Esophagus squamous epithelium (tissue), 5 donors: ENCODE measurements around the gene AHRR. TPM values are rescaled to one million over a fixed set of nuclear protein-coding genes. Genes with fewer than 3 reads are reported as not detected.

ENCODE experiments used
- DNase-seq: peaks from one replicate; lab custom pipeline; 2025; lab: John Stamatoyannopoulos, UW
- H3K27ac ChIP-seq, 4 donors: fragments of 200-600 bp; sonication (generic); one replicate each; pipeline ENCODE4 v1.5.1; 2016 to 2019; ENCODE audit warnings: mild to moderate bottlenecking in 1 of 4
- H3K27me3 ChIP-seq, 4 donors: fragments of 200-600 bp; sonication (generic); 1 replicate in 3 of 4; 2 replicates in 1 of 4; pipeline versions ENCODE4 v1.5.1 to v1.6.0; 2017 to 2021; ENCODE audit warnings: antibody characterized with exemption in 1 of 4
- H3K36me3 ChIP-seq, 3 donors: fragments of 200-600 bp; sonication (generic); one replicate each; pipeline ENCODE4 v1.5.1; 2016 to 2019
- H3K4me1 ChIP-seq, 3 donors: fragments of 200-600 bp; sonication (generic); one replicate each; pipeline ENCODE4 v1.5.1; 2017 to 2019
- H3K4me3 ChIP-seq, 4 donors: fragments of 200-600 bp; sonication (generic); 1 replicate in 3 of 4; 2 replicates in 1 of 4; pipeline ENCODE4 v1.5.1; 2016 to 2019; ENCODE audit warnings: mild to moderate bottlenecking in 2 of 4, moderate library complexity in 1 of 4
- H3K9me3 ChIP-seq, 3 donors: fragments of 200-600 bp; sonication (generic); one replicate each; pipeline ENCODE4 v1.5.1; 2016 to 2019
- POLR2A ChIP-seq, 4 donors: fragments of 450-650 bp; IDR thresholded peaks; one replicate each; pipeline ENCODE4 v1.6.1; 2017; ENCODE audit warnings: antibody characterized with exemption in 4 of 4, mild to moderate bottlenecking in 4 of 4, moderate library complexity in 3 of 4
- WGBS, 2 donors: methylation state at CpG; one replicate each; pipeline ENCODE4 v1.1.5; 2018; 5-methylcytosine and 5-hydroxymethylcytosine counted together
- intact Hi-C: fragments of 100-400 bp; cut with DNase I; formaldehyde crosslinking; loops from one replicate; pipeline ENCODE4 v1.15.0; 2022
- total RNA-seq, 4 donors: library from RNA; depleted of rRNA; stranded (reverse); fragments of >200 nt; gene quantifications; one replicate each; pipeline ENCODE4 v1.1.0, GENCODE V29; 2016
- TF ChIP-seq, protein P1 (sequence below), 6 experiments: fragments of 450-650 bp in 4 of 6; fragments of 200-600 bp in 2 of 6; sonication (generic) in 2 of 6; IDR thresholded peaks; one replicate each; pipeline ENCODE4 v1.5.1; 2016 to 2019; ENCODE audit warnings: antibody characterized with exemption in 6 of 6, mild to moderate bottlenecking in 4 of 6, moderate library complexity in 4 of 6
- donor health status: DM: yes; HTN: yes; CAD: no.

AHRR gene
- total RNA-seq, 4 donors from 2014 or later: 0.66 to 1.5 (median 1.1) TPM

DNA sequence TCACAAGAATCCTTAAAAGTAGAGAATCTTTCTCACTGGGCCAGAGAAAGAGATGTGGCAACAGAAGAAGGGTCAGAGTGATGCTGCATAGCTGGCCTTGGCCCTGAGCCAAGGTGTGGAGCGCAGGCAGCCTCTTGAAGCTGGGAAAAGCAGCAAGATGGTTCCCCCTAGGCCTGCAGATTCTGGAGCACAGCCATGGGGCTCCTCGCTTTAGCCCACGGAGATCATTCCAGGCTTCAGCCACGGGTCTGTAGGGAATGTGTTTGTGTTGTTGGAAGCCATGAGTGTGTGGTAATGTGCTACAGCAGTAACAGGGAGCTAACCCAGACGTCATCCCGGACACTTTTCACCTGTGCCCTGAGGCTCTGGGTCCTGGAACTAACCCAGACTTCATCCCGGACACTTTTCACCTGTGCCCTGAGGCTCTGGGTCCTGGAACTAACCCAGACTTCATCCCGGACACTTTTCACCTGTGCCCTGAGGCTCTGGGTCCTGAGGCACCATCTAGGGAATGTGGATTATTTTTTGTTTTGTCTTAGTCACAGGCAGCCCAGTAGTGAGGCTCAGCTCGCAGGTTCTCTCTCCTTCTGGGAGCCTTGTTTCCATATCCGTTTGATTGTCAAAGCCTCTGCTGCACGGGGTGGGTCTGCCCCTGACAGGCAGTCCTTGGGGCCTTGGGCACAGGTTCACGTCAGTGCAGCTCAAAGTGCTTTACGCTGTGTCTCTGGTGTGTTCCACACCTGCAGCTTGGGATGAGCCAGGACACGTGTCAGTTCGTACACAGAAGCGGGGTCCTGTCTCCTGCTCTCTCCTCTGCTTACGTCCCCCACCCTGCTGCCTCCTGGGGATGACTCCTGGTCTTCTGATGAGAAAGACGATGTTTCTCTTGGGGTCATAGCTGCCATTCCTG lies 65.2 kb downstream of the AHRR start:
- peaks cover 0 to 8% (median 0%) of the 10 kb centered on the region in 3 donors for H3K4me1 ChIP-seq
- peaks cover 0 to 3% (median 0%) of the 10 kb centered on the region in 3 donors for H3K9me3 ChIP-seq
- no peak overlapping the region for H3K27ac ChIP-seq
- no peak overlapping the region for H3K4me3 ChIP-seq
- no peaks in the 10 kb centered on the region for H3K36me3 ChIP-seq
- H3K27me3 ChIP-seq: peaks cover 0 to 28% (median 0%) of the 10 kb centered on the region in 4 donors
- WGBS, 2 donors: 30 to 68% methylated on average over 7 to 8 of the region's 18 CpGs
- intact Hi-C loops: no loop called here
- TF ChIP-seq, protein P1, sequence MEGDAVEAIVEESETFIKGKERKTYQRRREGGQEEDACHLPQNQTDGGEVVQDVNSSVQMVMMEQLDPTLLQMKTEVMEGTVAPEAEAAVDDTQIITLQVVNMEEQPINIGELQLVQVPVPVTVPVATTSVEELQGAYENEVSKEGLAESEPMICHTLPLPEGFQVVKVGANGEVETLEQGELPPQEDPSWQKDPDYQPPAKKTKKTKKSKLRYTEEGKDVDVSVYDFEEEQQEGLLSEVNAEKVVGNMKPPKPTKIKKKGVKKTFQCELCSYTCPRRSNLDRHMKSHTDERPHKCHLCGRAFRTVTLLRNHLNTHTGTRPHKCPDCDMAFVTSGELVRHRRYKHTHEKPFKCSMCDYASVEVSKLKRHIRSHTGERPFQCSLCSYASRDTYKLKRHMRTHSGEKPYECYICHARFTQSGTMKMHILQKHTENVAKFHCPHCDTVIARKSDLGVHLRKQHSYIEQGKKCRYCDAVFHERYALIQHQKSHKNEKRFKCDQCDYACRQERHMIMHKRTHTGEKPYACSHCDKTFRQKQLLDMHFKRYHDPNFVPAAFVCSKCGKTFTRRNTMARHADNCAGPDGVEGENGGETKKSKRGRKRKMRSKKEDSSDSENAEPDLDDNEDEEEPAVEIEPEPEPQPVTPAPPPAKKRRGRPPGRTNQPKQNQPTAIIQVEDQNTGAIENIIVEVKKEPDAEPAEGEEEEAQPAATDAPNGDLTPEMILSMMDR (IDR thresholded peaks at IDR 0.05): no peak
- no peak for TF ChIP-seq POLR2A (IDR thresholded peaks at IDR 0.05)
- no peak for DNase-seq

DNA sequence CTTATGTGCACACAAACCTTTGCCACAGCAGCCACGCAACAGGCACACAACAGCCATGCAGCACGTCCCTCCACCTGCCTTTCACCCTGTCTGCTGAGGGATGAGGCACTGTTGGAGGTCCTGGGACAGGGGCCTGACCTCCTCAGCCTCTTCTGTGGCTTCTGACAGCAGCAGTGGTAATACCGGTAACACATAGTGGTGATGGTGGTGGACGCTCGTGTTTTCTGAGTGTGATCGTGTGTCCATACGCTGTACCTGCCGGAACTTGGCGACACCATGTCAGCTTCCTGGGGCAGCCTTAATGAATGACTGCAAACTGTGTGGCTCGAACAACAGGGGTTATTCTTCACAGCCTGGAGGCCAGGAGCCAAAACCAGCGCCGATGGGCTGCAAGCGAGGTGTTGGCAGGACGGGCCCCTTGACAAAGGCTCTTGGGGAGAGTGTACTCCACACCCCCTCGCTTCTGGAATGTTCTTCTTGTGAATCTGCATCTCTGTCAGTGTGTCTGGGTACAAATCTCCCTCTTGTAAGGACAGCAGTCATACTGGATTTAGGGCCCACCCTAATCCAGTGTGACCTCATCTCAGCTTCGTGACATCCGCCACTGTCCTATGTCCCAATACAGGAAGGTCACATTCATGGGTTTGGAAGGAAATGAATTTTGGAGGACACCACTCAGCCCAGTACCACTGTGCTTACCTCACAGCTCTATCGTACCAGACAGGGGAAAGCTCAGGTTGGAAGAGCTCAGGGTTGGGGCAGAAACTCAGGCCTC lies 66.2 kb downstream of the AHRR start:
- no peak for TF ChIP-seq POLR2A (IDR thresholded peaks at IDR 0.05)
- TF ChIP-seq, protein P1 (IDR thresholded peaks at IDR 0.05): no peak
- H3K27ac ChIP-seq: no peak overlapping the region
- H3K4me3 ChIP-seq: no peak overlapping the region
- 81 to 86% methylated on average over 13 to 14 of the region's 18 CpGs for WGBS, 2 donors
- peaks cover 0 to 3% (median 0%) of the 10 kb centered on the region in 3 donors for H3K9me3 ChIP-seq
- H3K27me3 ChIP-seq: peaks cover 0 to 28% (median 0%) of the 10 kb centered on the region in 4 donors
- intact Hi-C loops: no loop called here
- no peak for DNase-seq
- H3K4me1 ChIP-seq: peaks cover 0 to 13% (median 0%) of the 10 kb centered on the region in 3 donors
- no peaks in the 10 kb centered on the region for H3K36me3 ChIP-seq

DNA sequence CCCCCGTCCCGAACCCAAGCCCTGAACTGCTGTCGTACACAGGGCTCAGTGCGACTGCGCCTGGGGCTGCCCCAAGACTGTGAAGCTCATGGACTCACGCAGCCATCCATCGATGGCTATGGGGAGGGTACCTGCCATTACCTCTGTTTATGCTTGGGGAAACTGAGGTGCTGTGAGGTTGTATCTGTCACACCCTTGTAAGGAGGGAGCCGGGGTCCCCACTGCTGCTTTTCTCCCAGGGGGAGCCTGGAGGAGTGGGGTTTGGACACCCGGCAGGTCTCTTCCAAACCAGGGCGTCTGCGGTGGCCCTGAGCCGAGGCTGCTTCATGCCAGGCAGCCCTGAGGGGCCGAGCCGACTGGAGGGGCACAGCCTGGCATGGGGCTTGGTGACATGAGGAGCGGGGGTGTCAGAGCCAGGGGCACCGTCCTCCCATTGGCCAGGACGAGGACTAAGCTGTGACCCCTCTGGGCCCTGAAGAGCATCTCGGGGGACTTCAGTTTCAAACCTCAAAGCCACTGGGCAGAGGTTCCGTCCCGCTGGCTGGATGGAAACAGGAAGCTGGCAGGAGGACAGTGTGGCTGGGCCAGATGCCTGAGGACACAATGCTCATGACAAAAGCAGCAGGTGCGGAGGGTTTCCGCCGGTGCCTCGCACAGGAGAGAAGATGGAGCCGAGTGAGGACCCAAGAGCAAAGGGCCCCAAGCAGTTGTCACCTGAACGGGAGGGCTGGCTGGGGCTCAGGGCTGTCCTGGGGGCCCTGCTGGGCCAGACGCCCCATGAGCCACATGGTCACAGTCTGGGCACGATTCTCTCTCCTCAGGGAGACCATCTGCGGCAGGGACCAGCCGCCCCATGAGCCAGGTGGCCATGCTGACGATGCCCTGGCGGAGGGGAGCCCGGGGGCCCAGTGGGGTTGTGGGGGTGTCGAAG lies 67.0 kb downstream of the AHRR start:
- intact Hi-C loops: no loop called here
- Histone ChIP-seq H3K4me3 (no peak overlapping the region), H3K9me3 (peaks cover 0 to 3% (median 0%) of the 10 kb centered on the region in 3 donors), H3K27me3 (peaks cover 0 to 28% (median 0%) of the 10 kb centered on the region in 4 donors), H3K36me3 (no peaks in the 10 kb centered on the region), H3K4me1 (peaks cover 0 to 22% (median 0%) of the 10 kb centered on the region in 3 donors), H3K27ac (no peak overlapping the region)
- 72 to 90% methylated on average over 6 of the region's 34 CpGs for WGBS, 2 donors
- DNase-seq: no peak
- no peak for TF ChIP-seq POLR2A (IDR thresholded peaks at IDR 0.05)
- TF ChIP-seq, protein P1 (IDR thresholded peaks at IDR 0.05): no peak

DNA sequence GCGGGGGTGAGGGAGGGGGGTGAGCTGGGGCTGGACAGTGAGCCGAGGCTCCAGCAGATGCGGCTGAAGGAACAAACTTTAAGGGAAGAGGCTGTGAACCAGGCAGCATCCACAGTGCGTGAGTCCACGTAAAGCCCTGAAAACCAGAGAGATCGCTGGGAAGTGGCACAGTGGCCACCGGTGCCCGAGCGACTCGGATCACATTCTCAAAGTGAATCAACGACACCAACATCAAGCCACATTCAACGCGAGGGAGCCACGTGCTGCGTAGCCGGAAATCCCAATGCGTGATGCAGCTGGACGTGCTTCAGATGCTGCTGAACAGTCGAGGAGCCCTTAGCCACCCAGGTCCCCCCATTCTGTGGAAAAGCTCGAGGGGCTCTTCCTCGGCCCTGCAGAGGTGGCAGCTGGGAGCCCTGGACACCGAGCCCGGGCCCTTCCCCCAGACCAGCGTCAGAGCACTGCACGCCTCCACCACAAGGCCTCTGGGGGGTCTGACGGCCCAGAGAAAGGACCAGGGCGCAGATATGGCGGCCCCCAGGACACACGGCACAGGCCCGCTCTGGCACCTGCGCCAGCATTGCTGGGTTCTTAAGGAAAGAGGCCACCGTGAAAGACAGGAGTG lies 67.8 kb downstream of the AHRR start:
- TF ChIP-seq POLR2A (IDR thresholded peaks at IDR 0.05): no peak
- TF ChIP-seq, protein P1 (IDR thresholded peaks at IDR 0.05): no peak
- WGBS, 2 donors: 89 to 91% methylated on average over 21 to 26 of the region's 32 CpGs
- Histone ChIP-seq H3K4me1 (peaks cover 0 to 28% (median 0%) of the 10 kb centered on the region in 3 donors), H3K4me3 (no peak overlapping the region), H3K9me3 (peaks cover 0 to 3% (median 0%) of the 10 kb centered on the region in 3 donors), H3K36me3 (no peaks in the 10 kb centered on the region), H3K27me3 (peaks cover 0 to 28% (median 0%) of the 10 kb centered on the region in 4 donors), H3K27ac (no peak overlapping the region)
- no peak for DNase-seq
- intact Hi-C loops: no loop called here
